HS-5 (cell line): ENCODE measurements around the gene KLHL41.
A peak's percentile ranks its signal among the peaks of the same experiment; 100 is the strongest.

Experiments used
- DNase-seq: peaks from one replicate; pipeline ENCODE4 v3.0.0-alpha.2; 2012; ENCODE audit warnings: low read depth

KLHL41 gene

GRCh38 chr2:169509298-169509885 is at the start of gene KLHL41:
Gene KLHL41 (plus strand): TSS chr2:169509702. CDS start chr2:169509779, 77 bp downstream.
- DNase-seq, result no peak

- no peak for DNase-seq
Observed at GRCh38 chr2:169461143-169461542, 48.4 kb upstream of the KLHL41 start.

GRCh38 chr2:169462896-169463695 is 46.4 kb upstream of the KLHL41 start:
- peak; percentile 68 for DNase-seq

GRCh38 chr2:169464466-169464865 is 45.0 kb upstream of the KLHL41 start:
- no peak for DNase-seq

- no peak for DNase-seq
Observed at GRCh38 chr2:169464882-169465281, 44.6 kb upstream of the KLHL41 start.

- DNase-seq, result no peak
Observed at GRCh38 chr2:169468841-169469240, 40.7 kb upstream of the KLHL41 start.

GRCh38 chr2:169469952-169470572 is 39.4 kb upstream of the KLHL41 start:
- no peak for DNase-seq

GRCh38 chr2:169472249-169472648 is 37.3 kb upstream of the KLHL41 start:
- DNase-seq, result no peak

GRCh38 chr2:169476459-169476858 is 33.0 kb upstream of the KLHL41 start:
- DNase-seq, result no peak

- no peak for DNase-seq
Observed at GRCh38 chr2:169478339-169478738, 31.2 kb upstream of the KLHL41 start.

- DNase-seq, result no peak
Observed at GRCh38 chr2:169478745-169479256, 30.7 kb upstream of the KLHL41 start.

GRCh38 chr2:169479257-169480078 is 30.0 kb upstream of the KLHL41 start, which contains the start of gene BBS5:
Gene BBS5 (plus strand): TSS chr2:169479494. CDS start chr2:169479554, 60 bp downstream.
- DNase-seq, result peak; percentile 44

- no peak for DNase-seq
Observed at GRCh38 chr2:169480079-169480465, 29.4 kb upstream of the KLHL41 start.

GRCh38 chr2:169485650-169486138 is 23.8 kb upstream of the KLHL41 start:
- DNase-seq, result no peak

- no peak for DNase-seq
Observed at GRCh38 chr2:169486487-169486886, 23.0 kb upstream of the KLHL41 start.

- no peak for DNase-seq
Observed at GRCh38 chr2:169490834-169491233, 18.7 kb upstream of the KLHL41 start.

- no peak for DNase-seq
Observed at GRCh38 chr2:169491378-169491777, 18.1 kb upstream of the KLHL41 start.

- no peak for DNase-seq
Observed at GRCh38 chr2:169493360-169493759, 16.1 kb upstream of the KLHL41 start.

GRCh38 chr2:169495310-169495928 is 14.1 kb upstream of the KLHL41 start:
- no peak for DNase-seq

GRCh38 chr2:169504651-169505050 is 4.9 kb upstream of the KLHL41 start:
- DNase-seq, result no peak

GRCh38 chr2:169507698-169508097 is 1.8 kb upstream of the KLHL41 start:
- DNase-seq, result peak; percentile 42
